GM15510 (cell line): ENCODE results near the gene PTPRM.

Experiments
- POLR2A ChIP-seq: IDR thresholded peaks from 3 replicates; pipeline ENCODE4 v1.6.1; 2011; ENCODE audit warnings: borderline replicate concordance; ENCODE audit not compliant: insufficient read length; ENCODE audit errors: extremely low read depth

PTPRM gene

DNA sequence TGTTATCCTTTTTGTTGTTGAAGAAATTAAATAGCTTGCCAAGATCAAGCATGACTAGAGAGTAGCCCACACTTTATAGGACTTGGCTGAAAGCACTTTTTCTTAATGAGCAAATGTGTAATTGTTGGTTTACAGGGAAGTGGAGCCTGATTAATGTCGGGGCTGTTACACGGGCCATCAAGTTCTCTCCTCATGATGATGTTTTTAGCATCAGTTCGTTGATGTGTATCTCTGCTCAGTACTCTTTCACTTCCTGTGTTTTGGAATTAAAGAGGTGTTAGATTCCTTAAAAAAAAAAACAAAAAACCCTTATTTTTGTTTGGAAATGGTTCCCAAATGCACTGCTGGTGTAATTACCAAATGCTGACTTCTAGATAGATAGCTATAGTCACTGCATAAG lies 114.2 kb downstream of the PTPRM start:
- TF ChIP-seq POLR2A = no peak

DNA sequence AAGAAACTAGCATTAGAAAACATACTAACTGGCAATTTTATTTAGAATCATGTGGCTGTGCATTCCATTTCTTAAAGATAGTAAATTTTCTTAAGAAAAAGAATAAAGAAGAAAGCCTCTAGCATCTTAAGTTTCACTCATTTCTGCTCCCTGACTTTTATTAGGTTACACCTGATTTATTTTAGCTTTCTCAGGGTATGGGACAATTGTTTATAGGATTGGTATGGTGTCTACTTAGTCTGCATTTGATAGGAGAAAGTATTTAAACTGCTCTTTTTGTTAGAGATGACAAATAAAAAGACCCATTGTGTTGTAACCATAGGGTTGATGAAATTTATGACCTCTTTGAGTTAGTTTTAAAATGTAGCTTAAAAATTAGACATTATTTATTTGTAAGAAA lies 115.2 kb downstream of the PTPRM start:
- no peak for TF ChIP-seq POLR2A

DNA sequence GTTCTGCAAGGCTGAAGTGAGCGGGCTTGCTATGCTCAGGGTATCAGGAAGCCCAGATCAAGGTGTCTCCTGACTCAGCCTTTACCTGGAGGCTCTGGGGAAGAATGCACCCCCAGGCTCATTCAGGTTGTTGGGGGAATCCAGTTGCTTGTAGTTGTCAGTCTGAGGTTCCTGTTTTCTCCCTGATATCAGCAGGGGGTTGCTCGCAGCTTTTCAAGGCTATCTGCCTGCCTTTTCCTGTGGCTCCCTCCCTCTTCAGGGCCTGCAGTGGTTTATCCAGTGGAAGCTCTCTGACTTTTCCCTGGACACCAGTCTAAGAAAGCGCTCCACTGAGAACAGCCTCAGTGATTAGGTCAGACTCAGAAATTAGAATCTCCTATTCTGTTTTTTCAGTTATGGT lies 116.6 kb downstream of the PTPRM start:
- no peak for TF ChIP-seq POLR2A

DNA sequence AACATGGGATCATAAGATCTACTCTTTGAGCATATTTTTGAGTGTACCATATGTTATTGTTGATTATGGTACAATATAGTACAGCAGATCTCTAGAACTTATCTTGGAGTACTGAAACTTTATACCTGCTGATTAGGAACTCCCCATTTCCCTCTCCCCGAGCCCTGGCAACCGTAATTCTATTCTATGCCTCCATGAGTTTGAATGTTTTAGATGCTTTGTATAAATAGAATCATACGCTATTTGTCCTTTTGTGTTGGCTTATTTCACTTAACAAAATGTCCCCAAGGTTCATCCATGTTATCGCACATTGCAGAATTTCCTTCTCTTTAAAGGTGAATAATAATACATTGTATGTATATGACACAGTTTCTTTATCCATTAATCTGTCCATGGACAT lies 117.2 kb downstream of the PTPRM start:
- no peak for TF ChIP-seq POLR2A

DNA sequence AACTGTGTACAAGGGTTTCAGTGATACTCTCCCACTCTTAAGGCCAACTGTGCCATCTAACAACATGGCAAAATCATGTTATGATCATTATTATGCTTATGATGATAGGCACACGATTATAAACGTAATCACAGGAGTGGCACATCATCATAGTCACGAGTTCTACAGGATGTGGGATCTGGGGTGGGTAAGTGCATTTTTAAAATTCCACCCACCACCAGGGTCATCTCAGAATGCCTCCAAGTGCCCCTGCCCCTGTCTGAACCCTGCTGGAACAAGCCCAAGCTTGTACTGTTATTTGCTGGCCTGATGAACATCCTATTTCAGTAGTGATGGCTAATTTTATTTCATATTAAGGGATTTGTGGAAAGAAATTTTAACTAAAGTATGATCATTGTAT lies 117.8 kb downstream of the PTPRM start:
- TF ChIP-seq POLR2A = no peak

DNA sequence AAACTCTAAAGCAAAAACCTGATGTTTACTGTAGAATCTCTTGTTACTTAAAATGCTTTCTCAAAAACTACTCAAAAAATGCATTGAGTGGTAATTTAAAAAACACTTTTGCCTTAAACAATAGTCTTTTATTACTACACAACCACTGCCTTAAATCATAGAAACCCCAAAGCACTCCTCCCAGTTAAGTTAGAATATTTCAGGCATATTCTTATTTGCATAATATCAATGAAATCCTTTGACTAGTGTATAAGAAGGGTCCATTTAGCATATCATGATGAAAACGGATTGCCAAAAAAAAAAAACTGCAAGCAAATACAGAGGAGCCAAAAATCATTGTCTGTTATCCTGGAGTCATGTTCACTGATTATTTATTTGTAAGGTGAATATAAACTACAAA lies 119.2 kb downstream of the PTPRM start:
- TF ChIP-seq POLR2A = no peak

DNA sequence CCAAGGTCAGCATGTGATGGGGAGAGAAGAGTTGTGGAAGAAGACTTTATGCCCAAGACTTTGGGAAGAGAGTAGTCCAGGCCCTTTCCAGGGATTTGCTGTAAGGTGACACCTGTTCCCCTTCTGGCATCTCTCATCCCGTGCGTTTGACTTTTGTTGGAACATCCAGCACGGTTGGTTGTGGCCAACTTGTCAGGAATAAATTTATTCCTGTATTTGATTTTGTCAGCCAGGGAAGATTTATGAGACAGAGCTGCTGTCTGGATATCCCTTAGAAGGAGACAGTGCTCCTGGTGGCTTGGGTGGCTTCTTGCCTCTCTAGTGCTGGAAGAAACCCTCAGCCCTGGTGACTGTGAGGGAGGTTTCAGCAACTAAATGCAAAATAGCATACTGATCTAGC lies 121.5 kb downstream of the PTPRM start:
- TF ChIP-seq POLR2A = no peak

DNA sequence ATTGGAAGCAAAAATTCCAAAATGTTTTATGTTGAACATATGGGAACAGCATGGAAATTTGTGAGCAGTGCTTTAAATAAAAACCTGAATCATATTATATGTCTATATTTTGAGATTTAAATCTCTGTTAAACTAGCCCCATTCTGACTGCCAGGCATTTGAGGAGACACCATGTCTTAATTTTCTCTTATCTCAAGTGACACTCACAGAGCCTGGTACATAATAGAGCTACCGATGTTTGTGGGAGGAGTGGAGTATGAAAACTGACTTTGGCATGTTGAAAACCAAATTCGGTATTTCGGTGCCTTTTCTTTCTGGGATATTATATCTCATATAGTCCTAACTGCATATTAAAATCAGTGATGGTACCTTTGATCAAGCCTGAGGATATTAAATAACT lies 124.1 kb downstream of the PTPRM start:
- TF ChIP-seq POLR2A = no peak

DNA sequence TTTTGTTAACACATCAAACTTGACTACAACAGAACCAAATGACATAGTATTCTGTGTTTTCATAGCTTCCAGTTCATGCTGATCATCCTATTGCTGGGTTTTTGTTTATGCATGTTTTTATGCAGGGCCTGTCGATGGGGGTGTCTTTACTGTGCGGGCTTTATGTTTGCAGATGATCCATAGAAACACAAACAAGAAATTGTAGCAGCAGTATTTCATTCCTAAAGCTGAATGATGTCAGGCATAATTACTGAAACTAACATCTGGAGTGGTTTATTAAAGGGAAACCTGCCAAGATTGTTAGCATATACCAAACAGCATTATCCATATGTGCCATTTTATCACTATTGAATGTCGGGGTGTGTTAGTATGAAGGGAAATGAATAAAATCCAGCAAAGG lies 129.7 kb downstream of the PTPRM start:
- TF ChIP-seq POLR2A = no peak

DNA sequence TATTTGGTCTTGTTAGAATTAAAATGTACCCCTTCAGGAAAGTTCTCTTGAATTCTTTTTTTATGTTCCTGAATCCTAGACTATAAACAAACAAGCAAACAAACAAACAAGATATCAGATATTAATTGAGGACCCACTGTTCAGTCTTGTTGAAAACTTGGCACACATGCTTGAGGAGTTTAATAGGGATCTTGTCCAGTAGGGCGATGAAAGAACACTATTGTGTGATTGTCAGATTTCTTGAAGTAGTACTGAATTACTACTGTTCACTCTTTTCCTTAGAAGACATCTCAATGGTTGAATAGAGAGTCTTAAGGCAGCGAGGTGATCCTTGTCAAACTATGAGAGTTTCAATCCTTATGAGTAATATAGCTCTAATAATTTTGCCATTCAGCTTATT lies 130.2 kb downstream of the PTPRM start:
- TF ChIP-seq POLR2A = no peak

DNA sequence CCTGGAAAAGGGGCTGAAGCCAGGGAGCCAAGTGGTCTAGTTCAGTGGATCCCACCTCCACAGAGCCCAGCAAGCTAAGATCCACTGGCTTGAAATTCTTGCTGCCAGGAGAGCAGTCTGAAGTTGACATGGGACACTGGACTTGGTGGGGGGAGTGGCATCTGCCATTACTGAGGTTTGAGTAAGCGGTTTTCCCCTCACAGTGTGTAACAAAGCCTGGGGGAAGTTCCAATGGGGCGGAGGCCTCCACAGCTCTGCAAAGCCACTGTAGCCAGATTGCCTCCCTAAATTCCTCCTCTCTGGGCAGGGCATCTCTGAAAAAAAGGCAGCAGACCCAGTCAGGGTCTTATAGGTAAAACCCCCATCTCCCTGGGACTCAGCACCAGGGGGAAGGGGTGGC lies 144.4 kb downstream of the PTPRM start:
- no peak for TF ChIP-seq POLR2A

DNA sequence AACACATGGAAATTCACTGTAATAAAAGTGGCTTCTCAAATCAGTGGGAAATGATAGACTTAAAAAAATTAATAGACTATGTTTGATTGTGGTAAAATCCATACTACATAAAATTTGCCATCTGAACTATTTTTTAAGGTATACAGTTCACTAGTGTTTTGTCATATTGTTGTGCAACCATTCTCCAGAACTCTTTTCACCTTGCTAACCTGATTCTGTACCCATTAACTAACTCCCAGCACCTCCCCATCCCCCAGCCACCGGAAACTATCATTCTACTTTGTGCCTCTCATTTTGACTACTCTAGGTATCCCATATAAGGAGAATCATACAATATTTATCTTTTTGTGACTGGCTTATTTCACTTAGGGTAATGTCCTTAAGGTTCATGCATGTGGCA lies 153.3 kb downstream of the PTPRM start:
- no peak for TF ChIP-seq POLR2A

DNA sequence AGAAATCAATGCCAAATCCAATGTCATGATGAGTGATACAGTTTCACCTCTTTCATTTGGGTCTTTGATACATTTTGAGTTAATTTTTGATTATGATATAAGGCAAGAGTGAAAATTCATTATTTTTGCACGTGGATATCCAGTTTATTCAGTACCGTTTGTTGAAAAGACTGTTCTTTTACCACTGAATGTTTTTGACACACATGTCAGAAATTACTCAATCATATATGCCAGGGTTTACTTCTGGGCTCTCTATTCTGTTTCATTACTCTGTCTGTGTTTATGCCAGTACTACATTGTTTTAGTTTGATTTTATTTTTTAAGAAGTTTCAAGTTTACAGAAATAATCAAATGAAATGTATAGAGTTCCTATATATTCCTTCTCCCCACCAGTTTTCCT lies 154.4 kb downstream of the PTPRM start:
- TF ChIP-seq POLR2A = no peak

DNA sequence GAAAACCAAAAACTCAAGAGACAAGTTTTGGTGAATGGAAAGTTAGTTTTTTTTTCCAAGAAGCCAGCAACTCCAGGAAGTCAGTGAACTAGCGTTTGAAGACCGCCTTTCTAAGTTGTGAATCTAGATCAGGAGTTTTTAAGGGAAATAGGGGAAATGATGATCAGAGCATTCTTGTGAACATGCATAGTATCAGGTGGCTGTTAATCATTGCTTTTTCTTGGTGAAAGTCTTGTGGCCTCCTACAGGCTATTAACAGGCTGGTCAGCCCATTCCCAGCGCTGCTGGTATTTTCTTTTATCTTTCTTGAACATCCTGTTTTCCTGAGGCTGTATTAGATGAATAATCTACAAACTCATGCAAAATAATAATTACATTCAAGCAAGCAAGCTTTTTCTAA lies 155.8 kb downstream of the PTPRM start:
- TF ChIP-seq POLR2A = no peak

DNA sequence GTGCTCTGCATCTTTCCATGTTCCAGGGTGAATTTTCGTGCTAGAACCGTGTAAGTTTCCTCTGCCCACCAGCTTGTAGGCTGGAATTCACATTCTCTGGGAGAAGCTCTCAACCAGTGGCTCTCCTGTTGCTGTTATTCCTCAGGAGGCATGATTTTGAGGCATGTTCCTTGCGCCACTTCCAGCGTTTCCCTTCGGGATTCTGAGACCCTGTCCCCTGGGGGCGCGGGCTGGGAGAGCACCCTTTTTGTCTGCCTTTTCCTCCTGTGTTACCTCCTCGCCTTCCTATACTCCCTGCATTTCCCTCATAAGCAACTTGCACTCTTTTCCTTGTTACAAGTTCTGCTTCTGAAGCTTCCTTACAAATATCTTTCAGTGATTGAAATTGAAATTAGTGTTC lies 156.4 kb downstream of the PTPRM start:
- no peak for TF ChIP-seq POLR2A

DNA sequence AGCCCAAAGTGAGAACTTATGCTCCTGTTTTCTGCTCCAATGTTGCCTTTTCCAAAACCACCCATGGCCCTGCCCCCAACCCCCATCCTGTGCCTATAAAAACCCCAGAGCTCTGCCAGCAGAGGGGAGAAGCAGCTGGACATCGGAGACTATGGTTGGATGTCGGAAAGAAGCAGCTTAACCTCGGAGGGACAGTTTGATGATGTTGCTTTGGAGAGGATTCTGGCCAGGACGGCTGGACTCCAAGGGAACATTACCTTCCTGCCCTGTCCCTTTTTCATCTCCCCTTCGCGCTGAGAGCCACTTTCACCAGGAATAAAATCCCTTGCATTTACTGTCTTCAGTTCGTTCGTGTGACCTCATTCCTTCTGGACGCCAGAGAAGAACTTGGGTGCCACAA lies 158.4 kb downstream of the PTPRM start:
- no peak for TF ChIP-seq POLR2A

DNA sequence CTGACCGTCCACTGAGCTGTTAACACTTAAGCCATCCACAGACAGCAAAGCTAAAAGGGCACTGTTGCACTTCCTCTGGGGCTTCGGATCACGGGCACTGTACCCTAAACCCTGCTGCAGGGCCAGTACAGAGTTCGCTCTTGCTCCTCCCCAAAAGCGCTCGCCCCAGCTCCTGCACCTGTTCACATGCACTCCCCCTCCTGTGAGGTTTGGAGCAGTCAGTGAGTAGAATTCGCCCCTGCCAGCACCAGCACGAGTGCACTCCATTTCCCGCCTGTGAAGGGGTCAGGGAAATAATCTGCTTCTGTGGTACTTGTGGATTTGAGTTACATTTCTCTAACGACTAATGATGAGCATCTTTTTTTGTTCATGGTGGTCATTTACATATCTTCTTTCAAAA lies 158.8 kb downstream of the PTPRM start:
- TF ChIP-seq POLR2A = no peak
